Lower lobe of right lung (tissue), 2 donors: Measurements from ENCODE around the gene NDUFAF3. TPM values are rescaled to one million over a fixed set of nuclear protein-coding genes. Genes with fewer than 3 reads are reported as not detected.

Experiments
- ATAC-seq, 2 donors: fragments of 200-7000 bp; cut with Tn5 transposase; one replicate each; pipeline ENCODE4 v1.9.1; 2020 to 2022; ENCODE audit warnings: mild to moderate bottlenecking in 2 of 2, moderate library complexity in 2 of 2
- DNase-seq: peaks from one replicate; pipeline ENCODE4 v3.0.0-alpha.2; 2020
- H3K27ac ChIP-seq: fragments of 200-600 bp; one replicate; pipeline ENCODE4 v1.8.0; 2022
- H3K27me3 ChIP-seq: fragments of 200-600 bp; one replicate; pipeline ENCODE4 v1.8.0; 2022; ENCODE audit warnings: low read depth
- H3K36me3 ChIP-seq: fragments of 200-600 bp; one replicate; pipeline ENCODE4 v1.8.0; 2022; ENCODE audit warnings: mild to moderate bottlenecking
- H3K4me1 ChIP-seq: fragments of 200-600 bp; one replicate; pipeline ENCODE4 v1.8.0; 2022
- H3K4me3 ChIP-seq: fragments of 200-600 bp; one replicate; pipeline ENCODE4 v1.8.0; 2022; ENCODE audit warnings: mild to moderate bottlenecking
- H3K9me3 ChIP-seq: fragments of 200-600 bp; one replicate; pipeline ENCODE4 v1.8.0; 2022
- CTCF ChIP-seq: fragments of 200-600 bp; IDR thresholded peaks from one replicate; pipeline ENCODE4 v1.8.0; 2022; ENCODE audit warnings: antibody characterized with exemption, mild to moderate bottlenecking
- intact Hi-C: fragments of 100-400 bp; cut with DNase I; formaldehyde crosslinking; loops from one replicate; pipeline ENCODE4 v1.11.0; 2022
- long read RNA-seq: library from polyadenylated mRNA; unstranded; transcript quantifications from one replicate; pipeline ENCODE4 v2.0.0, GENCODE V29; 2021
- total RNA-seq: library from RNA; stranded (reverse); fragmentation: NEBNext Ultra II Directional; extraction: Animal tissue kit (Norgen Biotek cat#: 25700); gene quantifications from one replicate; pipeline ENCODE4 v1.2.1, GENCODE V29; 2021
- donor health status: DM: no; HTN: yes; CAD: no; lungs with severe emphysema.

Gene NDUFAF3, protein sequence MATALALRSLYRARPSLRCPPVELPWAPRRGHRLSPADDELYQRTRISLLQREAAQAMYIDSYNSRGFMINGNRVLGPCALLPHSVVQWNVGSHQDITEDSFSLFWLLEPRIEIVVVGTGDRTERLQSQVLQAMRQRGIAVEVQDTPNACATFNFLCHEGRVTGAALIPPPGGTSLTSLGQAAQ
- 85.6 TPM for total RNA-seq
- long read RNA-seq, transcript NDUFAF3-202 (5 exons, 2,012 nt) = major isoform, 108 of 145 reads
- long read RNA-seq, partial matches to known transcripts = 6 of 145 reads
- long read RNA-seq, other reads (novel, unspliced or antisense) = 27 of 145 reads

DNA sequence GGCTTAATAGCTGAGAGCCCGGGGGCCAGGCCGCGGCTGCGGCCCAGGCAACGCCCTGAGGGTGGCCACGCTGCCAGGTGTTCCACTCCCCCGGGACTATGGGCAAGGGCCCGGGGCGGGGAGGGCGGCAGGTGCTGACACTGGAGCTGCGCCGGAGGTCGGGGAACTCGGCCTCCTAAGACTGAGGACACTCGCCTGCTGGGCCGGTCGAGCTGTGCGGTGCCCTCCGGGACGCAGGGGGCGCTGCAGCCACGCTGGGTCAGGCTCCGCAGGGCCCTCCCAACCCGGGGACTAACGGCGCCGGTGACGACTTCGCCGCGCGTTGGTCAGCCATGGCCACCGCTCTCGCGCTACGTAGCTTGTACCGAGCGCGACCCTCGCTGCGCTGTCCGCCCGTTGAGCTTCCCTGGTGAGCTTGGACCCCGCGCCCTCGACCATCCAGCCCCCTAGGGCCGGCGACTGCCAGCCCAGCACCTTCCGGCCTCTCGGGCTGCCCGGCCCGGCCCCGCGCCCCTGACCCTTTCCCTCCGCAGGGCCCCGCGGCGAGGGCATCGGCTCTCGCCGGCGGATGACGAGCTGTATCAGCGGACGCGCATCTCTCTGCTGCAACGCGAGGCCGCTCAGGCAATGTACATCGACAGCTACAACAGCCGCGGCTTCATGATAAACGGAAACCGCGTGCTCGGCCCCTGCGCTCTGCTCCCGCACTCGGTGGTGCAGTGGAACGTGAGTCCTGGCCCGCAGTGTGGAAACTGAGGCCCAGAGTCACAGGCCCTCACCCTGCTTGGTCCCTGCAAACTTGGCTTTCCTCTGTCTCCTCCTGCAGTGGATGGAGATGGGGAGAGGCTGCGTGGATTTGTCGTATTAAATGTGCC, at the start of gene NDUFAF3:
NDUFAF3 (plus strand) TSS at position 309 of the 875 bp plus-strand sequence; CDS start at position 333, 24 bp downstream.
- peaks cover 50% of the 10 kb centered on the region for H3K4me1 ChIP-seq
- peak within 1 kb of the TSS; percentile 93 for H3K4me3 ChIP-seq
- intact Hi-C loops = no loop called here
- peaks cover 42% of the 10 kb centered on the region for H3K36me3 ChIP-seq
- no peaks in the 10 kb centered on the region for H3K27me3 ChIP-seq
- peak; percentile 98 for TF ChIP-seq CTCF
- ATAC-seq (peak; percentile 91 to 94), DNase-seq (peak; percentile 96)
- no peaks in the 10 kb centered on the region for H3K9me3 ChIP-seq
- peak within 1 kb of the TSS; percentile 100 for H3K27ac ChIP-seq

DNA sequence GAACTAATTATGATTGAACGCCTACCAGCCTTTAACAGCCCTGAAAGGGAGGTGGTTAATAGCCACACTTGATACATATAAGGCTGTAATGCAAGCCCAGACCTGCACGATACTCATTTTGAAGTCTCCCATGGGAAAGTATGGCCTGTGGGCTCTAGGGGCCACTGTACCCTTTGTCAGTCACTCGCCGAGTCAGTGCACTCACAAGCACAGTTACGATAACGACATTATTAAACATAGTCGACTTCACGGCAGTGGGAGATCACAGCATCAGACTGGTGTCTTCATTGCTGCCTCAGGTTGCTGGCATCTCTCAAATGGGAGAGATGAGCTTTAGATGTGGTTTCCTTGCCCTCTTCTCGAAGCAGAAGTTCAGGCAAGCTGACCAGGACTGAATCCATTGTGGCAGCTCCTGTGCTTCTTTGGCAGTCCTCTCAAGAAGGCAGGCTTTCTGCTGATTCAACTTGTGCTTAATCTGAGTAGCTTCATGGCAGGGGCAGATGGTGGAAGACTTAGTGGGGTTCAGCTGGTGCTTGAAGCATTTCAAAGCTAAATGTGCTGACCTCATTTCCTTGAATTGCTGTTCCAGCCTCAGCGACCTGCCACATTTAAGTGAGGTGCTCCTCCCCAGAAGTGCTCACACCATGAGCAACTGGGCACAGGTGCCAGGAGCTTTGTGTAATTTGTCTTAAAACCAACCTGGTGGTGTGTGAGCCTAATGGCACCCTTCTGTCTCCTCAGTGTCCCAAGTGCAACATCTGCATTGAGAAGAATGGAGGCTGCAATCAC, 47.7 kb upstream of the NDUFAF3 start:
- DNase-seq (no peak), ATAC-seq (no peak)
- Histone ChIP-seq H3K36me3 (peaks cover 98% of the 10 kb centered on the region), H3K27me3 (no peaks in the 10 kb centered on the region), H3K27ac (no peak overlapping the region), H3K9me3 (no peaks in the 10 kb centered on the region), H3K4me1 (no peaks in the 10 kb centered on the region), H3K4me3 (no peak overlapping the region)
- intact Hi-C loops = no loop called here
- no peak for TF ChIP-seq CTCF

DNA sequence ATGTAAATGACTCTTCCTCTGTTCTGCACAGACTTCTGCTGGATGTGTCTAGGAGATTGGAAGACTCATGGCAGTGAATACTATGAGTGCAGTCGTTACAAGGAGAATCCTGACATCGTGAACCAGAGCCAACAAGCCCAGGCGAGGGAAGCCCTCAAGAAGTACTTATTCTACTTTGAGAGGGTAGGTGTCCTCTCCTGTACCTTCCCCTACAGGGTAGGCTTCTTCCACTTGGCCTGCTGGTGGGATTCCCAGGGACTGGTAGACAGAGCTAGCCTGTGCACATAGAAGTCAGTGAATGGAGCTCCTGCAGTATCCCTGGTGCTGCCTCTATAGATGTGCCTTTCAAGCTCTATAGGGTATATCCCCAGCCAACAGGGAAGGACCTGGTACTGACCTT, 42.5 kb upstream of the NDUFAF3 start:
- DNase-seq (no peak), ATAC-seq (no peak)
- no peak for TF ChIP-seq CTCF
- Histone ChIP-seq H3K36me3 (peaks cover 98% of the 10 kb centered on the region), H3K9me3 (no peaks in the 10 kb centered on the region), H3K4me1 (no peaks in the 10 kb centered on the region), H3K27me3 (no peaks in the 10 kb centered on the region), H3K27ac (no peak overlapping the region), H3K4me3 (no peak overlapping the region)
- intact Hi-C loops = no loop called here

DNA sequence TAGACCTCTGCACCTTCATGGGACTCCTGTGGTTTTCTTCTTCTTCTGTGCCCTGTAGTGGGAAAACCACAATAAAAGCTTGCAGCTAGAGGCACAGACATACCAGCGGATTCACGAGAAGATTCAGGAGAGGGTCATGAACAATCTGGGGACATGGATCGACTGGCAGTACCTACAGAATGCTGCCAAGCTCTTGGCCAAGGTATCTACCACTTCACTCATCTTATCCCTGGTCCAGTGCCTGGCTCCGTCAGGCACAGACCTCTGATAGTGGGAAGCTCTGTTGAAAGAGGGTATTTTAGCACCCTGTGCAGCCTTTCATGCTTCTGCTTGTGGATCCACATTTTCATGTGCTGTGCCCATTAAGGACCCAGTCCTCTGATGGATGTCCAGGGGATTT, 41.6 kb upstream of the NDUFAF3 start:
- Histone ChIP-seq H3K9me3 (no peaks in the 10 kb centered on the region), H3K4me3 (no peak overlapping the region), H3K27ac (no peak overlapping the region), H3K27me3 (no peaks in the 10 kb centered on the region), H3K36me3 (peaks cover 97% of the 10 kb centered on the region), H3K4me1 (no peaks in the 10 kb centered on the region)
- DNase-seq = no peak
- no peak for ATAC-seq
- no peak for TF ChIP-seq CTCF
- intact Hi-C loops = no loop called here

DNA sequence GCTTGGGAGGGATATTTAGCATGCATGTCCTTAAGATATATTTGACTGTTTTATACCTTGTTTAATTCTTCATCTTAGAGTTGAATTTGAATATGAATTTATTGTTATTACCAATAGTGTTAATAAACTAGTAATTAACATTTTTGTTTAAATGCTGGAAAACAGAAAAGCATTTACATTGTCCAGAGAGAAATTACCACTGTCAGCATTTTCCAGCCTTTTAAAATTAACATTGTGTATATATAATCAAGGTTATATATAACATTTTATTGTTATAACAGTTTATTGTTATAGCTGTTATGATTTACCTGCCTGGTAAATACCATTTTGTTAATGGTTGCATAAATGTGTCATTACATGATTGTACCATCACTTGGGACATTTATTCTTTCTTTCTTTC, 39.9 kb upstream of the NDUFAF3 start:
- Histone ChIP-seq H3K27me3 (no peaks in the 10 kb centered on the region), H3K27ac (no peak overlapping the region), H3K9me3 (no peaks in the 10 kb centered on the region), H3K4me1 (no peaks in the 10 kb centered on the region), H3K36me3 (peaks cover 89% of the 10 kb centered on the region), H3K4me3 (no peak overlapping the region)
- intact Hi-C loops = no loop called here
- ATAC-seq (no peak), DNase-seq (no peak)
- TF ChIP-seq CTCF = no peak
